HCEC 1CT (cell line): ENCODE results near the gene KRTAP5-2.

Source experiments
- DNase-seq: peaks from one replicate; pipeline ENCODE4 v3.0.0-alpha.2; 2017

Gene KRTAP5-2

GRCh38 chr11:1565904-1566247 lies 32.2 kb downstream of the KRTAP5-2 start:
- DNase-seq: no peak

GRCh38 chr11:1565173-1565903 lies 32.8 kb downstream of the KRTAP5-2 start:
- no peak for DNase-seq

- peak; percentile 60 for DNase-seq
These were observed 33.4 kb downstream of the KRTAP5-2 start for GRCh38 chr11:1564535-1565172.

DNA sequence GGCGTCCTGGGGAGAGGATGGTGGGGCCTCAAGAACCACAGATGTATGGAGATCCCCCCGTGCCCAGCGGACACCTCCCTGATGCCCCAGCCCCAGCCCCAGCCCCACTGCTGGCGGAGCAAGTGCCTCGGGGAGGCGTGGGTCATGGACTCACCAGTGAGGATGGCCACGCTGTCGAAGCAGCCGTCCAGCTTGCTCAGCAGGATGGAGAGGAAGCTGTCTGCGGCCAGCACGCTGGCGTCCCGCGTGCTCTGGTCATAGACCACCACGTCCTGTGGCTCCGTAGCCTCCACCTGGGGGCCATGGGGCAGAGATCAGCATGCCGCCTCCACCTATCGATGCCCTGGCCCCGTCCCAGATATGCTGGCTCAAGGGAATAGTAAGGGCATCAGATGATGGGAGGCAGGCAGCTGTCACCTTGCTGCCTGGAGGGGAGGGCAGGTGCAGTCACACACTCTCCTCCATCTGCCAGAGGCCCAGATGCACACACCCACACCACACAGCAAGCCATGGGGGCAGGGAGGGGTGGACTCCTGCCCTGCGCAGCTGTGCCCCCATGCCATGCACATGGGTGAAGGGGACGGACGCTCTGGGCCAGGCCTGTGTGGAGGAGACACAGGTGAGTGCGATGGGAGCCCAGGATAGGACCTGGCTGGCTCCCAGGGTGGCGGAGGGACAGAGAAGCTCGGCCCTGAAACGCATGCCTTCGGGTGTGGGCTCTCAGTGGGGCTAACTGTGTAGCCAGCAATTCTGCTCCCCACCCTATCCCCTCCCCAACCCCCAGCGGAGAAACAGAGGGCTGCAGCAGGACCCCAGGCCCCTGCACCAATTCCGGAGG lies 34.2 kb downstream of the KRTAP5-2 start:
- no peak for DNase-seq

DNA sequence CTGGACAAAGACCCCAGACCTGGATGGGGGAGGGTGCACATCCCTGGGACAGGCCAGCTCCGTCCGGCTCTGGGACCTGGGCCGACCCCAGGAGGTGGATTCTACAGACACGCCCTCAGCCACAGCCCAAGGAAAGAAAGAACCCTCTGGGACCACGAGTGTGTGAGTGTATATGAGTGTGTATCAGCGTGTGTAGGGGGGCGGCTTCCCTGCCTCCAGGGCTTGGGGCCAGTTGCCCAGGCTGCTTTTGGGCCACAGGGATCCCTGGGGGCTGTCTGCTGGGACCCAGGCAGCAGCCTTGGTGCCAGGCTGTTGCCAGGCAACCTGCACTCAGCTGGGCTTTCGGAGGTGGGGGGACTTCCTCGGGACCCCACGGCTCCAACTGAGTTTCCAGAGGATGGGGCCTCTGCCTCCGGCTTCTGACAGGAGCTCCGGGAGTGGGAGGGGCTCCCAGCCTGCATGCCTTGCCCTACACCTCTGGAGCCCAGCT lies 34.9 kb downstream of the KRTAP5-2 start:
- DNase-seq: no peak

- DNase-seq: no peak
These were observed 35.5 kb downstream of the KRTAP5-2 start for GRCh38 chr11:1562469-1563148.

DNA sequence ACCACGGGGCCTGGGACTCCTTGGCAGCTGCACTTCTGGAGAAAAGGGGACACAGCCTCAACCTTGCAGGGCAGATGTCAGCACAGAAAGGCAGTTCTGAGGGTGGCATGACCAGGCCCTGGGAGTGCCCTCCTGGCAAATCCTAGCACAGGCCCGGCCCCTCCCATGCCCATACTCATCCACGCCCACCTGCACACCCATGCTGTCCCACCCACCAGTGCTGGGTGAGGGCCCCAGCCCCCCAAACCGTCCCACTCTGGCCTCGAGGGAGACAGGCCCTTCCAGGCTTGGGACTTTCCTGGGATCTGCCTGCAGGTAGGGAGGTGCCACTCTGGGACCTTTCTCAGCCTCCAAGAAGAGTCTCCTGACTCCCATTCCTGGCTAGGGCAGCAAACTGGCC lies 36.1 kb downstream of the KRTAP5-2 start:
- no peak for DNase-seq

GRCh38 chr11:1561266-1561665 lies 36.8 kb downstream of the KRTAP5-2 start:
- DNase-seq: no peak

- DNase-seq: no peak
These were observed 37.3 kb downstream of the KRTAP5-2 start for GRCh38 chr11:1560649-1561251.

DNA sequence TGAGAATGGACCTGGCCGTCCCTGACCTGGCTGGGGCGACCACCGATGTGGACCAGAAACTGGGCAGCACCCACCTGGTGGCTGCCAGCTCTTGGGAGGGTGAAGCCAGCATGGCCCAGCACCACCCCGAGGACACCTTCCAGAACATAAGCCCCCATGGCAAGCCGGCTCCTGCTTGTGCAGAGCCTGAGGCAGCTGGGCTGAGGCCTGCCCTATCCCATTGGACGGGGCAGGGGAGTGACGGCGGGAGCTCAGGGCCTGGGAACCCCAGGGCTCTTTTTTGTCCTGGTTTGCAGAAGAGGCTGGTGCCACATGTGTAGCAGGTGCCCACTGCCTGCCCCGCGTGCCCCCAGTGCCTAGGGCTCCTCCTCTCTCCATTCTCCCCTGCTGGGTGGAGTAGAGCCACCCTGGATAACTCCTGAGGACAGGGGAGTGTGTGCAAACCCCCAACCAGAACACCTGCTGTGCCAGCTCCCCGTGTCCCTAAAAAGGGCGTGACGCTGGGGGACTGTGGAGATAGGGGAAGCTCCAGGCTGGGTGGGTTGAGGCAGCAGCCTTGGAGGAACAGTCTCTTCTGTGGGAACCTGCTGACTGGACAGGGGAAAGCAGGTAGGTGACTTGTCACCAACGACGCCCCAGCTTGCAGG lies 38.0 kb downstream of the KRTAP5-2 start:
- DNase-seq: no peak

- DNase-seq: no peak
These were observed 38.8 kb downstream of the KRTAP5-2 start for GRCh38 chr11:1559111-1559951.

DNA sequence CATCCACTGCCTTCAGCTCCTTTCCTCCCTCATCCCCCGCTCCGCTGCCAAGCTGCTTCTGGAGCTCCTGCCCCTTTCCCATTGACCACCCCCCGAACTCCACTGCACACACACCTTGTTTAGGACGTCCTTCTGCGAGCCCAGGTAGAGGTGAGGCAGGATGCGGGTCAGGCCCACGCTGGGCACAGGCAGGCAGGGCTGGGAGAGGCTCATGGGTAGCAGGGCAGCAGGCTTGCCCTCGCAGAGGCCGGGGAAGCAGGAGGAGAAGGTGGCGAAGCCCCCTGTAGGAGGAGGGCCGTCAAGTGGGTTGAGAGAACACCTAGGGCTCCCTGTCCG lies 39.4 kb downstream of the KRTAP5-2 start:
- no peak for DNase-seq

- DNase-seq: peak; percentile 26
These were observed 40.0 kb downstream of the KRTAP5-2 start for GRCh38 chr11:1557904-1558774.

DNA sequence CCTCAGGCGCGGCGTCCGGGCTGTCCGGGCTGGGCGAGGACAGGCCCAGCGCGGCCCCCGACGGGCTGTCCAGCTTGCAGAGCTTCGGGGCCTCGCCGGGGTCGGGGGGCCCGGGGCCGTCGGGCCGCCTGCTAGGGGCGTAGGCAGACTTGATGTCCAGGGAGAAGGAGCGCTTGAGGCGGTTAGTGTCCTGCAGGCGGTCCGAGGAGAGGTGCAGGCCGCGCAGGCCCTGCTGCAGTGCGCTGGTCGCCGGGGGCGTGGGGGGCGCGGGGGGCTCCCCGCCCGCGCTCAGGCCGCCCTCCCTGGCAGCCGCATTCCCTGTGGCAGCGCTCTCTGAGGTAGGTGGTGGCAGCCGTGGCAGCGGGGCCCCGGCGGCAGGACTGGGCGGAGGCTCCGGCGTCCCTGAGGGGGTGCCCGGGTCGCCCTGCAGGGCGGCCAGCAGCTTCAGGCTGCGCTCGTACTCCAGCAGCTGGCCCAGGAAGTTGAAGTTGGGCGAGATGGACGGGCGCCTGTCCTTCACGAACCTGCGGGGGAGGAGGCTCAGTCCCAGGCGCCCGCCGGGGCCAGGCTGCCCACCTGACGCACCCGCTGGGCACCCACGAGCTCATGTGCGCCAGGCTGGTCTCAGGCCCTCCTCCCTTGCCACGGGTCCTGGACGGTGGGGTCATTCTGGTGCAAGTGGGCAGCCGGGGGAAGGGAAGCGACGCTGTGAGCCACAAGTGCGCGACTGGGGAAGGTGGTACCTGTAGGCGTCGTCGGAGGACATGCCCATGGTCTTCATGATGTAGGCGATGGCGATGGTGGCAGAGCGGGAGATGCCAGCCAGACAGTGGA lies 40.8 kb downstream of the KRTAP5-2 start:
- no peak for DNase-seq

DNA sequence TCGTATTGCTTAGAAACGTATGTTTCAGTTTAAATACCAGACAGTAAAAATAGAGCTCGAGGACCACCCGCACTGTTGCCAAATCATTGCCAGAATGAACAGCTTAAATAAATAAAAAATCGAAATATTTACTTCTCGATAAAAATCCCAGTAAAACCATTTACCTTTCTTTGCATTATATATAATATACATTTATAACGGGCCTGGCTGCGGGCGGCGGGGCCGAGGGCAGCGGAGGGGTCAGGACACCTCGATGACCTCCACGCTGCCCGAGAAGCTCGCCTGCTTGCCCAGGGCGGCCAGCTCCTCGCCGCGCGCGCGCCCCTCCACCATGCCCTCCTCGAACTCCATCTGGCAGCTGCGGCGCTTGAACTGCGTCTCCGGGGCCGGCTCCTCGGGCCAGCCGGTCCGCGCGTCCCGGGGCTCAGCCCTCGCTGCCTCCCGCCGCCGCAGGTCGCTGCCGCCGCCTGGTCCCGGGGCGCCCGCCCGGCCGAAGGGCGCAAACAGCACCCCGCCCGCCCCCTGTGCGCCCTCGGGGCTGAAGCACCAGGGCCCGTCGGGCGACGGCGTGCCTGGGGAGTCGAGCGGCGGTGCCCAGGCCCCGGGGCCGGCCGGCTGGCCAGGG lies 41.7 kb downstream of the KRTAP5-2 start:
- DNase-seq: no peak

- DNase-seq: no peak
These were observed 42.4 kb downstream of the KRTAP5-2 start for GRCh38 chr11:1555713-1556153.

DNA sequence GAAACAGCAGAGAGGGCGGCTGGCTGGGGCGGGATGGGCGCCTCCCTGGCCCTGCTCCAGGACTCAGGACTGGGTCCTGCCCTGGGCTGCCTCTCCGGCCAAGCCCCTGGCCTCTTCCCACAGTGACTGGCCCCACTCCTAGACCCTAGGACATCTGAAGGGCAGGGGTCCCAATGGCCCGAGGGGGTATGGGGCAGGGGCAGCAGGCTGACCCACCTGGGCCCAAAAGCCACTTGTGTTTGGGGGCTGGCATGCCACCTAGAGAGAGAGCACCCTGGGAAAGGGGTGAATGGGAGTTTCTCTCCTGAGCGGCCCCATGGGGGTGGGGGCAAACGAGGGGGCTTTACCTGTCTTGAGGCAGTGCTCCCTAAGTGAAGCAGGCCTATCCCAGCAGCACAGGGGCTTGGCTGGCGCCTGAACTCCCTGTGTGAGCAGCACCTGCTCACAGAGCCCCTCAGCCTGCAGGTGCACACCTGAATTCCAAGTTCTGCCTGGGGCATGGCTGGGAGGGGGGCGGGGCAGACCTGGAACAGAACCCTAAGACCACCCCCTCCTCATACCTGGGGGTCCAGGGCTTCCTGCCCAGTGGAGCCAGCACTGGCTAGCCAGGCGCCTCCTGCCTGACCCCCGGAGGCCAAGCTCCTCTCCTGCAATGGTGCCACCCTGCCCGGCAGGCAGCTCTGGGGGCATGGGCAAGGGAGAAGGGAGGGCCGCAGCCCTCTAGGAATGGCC lies 42.9 kb downstream of the KRTAP5-2 start:
- no peak for DNase-seq
